GM12892 (cell line): ENCODE results near the gene CLMN.

Experiments used
- DNase-seq: peaks from one replicate; pipeline ENCODE4 v3.0.0; 2011; ENCODE audit not compliant: insufficient read length
- FAIRE-seq: peaks from 2 replicates; lab custom pipeline; 2011; peaks lifted over from hg19 to GRCh38; lab: Jason Lieb, UNC
- POLR2A ChIP-seq: IDR thresholded peaks from 2 replicates; pipeline ENCODE4 v1.6.1; 2011; ENCODE audit warnings: low read depth, low read length, control low read depth
- POLR2AphosphoS5 ChIP-seq: IDR thresholded peaks from 2 replicates; pipeline ENCODE4 v1.6.1; 2011; ENCODE audit warnings: low read depth, low read length, control low read depth
- TAF1 ChIP-seq: IDR thresholded peaks from 2 replicates; pipeline ENCODE4 v1.6.1; 2011; ENCODE audit warnings: low read depth, mild to moderate bottlenecking, control low read depth, low read length, borderline replicate concordance

The CLMN gene

DNA sequence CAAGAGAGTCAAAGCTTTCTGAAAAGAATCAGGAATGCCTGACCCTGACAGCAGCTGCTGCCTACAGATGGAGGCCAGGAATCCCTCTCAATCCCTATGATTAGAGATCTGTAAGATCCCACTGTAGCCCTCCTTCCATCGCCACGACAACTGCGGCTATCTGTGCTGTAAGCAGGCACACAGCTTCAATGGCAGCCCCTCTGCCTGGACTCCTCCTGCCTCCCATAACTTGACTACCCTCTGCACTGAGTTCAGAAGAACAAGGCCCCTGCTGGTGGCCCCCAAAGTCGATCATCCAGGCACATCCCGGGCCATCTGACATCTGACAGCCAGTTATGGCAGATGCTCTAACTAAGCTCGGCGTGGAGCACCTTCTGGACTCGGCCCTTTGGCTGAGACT is 2.9 kb downstream of the CLMN start:
- DNase-seq (no peak), FAIRE-seq (no peak)
- TF ChIP-seq TAF1 (no peak), POLR2AphosphoS5 (no peak), POLR2A (no peak)

- DNase-seq (no peak), FAIRE-seq (peak; percentile 5)
- TF ChIP-seq TAF1 (no peak), POLR2AphosphoS5 (no peak), POLR2A (no peak)
Measured at GRCh38 chr14:95315579-95315978, 4.1 kb downstream of the CLMN start.

DNA sequence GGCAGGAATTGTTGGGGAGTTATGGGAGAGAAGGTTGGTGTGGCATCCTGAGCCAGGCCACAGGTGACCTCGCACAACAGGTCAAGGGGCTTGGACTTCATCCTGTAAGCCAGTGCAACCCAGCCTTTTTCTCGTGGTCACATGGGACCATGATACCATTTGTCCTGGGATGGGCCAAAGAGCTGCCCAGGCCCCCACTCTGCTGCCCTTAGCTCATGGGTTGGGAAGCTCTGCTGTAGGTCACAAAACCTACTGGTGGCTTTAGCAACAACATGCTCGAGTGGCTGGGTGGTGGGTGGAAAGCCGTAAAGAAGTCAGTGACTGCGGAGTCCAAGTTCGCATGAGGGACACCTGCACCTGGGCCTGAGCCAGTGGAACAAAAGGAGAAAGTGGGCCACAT is 4.6 kb downstream of the CLMN start:
- DNase-seq (no peak), FAIRE-seq (no peak)
- TF ChIP-seq POLR2AphosphoS5 (no peak), POLR2A (no peak), TAF1 (no peak)

DNA sequence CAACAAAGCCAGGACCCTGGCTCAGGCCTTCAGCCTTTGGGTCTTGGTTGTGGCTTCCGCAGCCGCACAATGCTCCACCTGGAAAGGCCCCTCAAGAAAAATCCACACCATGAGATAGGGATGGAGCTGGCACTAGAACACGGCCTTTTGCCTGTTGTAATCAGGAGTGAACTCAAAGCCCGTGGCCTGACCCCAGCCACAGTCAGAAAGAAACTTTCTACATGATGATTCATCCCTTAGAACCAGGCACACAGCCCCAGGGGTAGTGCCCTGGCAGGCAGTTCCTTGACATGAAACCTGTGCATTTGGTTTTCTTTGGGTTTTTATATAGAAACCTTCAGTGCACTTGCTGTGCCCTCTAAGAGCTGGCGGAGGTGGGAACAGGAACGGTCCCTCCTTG is 5.1 kb downstream of the CLMN start:
- FAIRE-seq (peak; percentile 90), DNase-seq (peak; percentile 67)
- TF ChIP-seq TAF1 = no peak
- TF ChIP-seq POLR2AphosphoS5 = no peak
- TF ChIP-seq POLR2A = no peak

DNA sequence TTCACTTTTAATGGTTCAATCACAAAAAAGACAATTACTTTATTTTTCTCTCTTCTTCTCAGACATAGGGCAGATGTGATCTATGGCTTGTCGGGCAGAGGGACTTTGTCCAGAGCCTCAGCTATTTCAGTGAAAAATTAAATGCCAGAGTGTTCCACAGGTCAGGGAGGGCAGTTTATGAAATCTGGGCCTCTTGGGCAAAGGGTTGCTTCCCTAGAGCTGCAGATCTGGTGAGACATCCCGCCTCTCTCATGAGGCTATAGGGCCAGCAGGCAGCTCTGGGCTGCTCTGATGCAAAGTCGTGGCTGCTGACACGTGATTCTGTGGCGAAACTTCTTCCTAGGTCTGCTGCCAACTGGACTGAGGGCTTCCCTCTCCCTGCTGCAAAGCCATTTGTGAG is 6.0 kb downstream of the CLMN start:
- DNase-seq = no peak
- TF ChIP-seq POLR2A = no peak
- peak; percentile 84 for FAIRE-seq

DNA sequence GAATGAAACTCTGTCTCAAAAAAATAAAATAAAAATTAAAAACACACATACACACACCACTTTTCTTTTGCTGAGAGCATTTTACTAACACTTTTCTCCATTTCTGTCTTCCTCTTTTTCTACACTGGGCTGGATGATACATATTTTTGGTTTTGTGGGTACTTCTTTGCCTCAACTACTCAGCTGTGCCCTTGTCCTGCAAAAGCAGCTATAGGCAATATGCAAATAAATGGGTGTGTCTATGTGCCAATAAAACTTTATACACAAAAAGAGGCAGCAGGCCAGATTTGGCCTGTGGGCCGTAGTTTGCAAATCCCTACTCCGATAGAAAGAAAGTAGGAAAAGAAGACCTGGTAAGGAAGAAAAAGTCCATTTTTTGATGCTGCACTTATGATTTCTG is 6.5 kb downstream of the CLMN start:
- FAIRE-seq (no peak), DNase-seq (no peak)
- TF ChIP-seq TAF1 = no peak

- TF ChIP-seq POLR2A (no peak), TAF1 (no peak), POLR2AphosphoS5 (no peak)
- DNase-seq = no peak
- no peak for FAIRE-seq
Measured at GRCh38 chr14:95312311-95312710, 7.4 kb downstream of the CLMN start.

- DNase-seq = no peak
- no peak for TF ChIP-seq POLR2A
- no peak for TF ChIP-seq TAF1
- FAIRE-seq = no peak
Measured at GRCh38 chr14:95311752-95312151, 8.0 kb downstream of the CLMN start.

DNA sequence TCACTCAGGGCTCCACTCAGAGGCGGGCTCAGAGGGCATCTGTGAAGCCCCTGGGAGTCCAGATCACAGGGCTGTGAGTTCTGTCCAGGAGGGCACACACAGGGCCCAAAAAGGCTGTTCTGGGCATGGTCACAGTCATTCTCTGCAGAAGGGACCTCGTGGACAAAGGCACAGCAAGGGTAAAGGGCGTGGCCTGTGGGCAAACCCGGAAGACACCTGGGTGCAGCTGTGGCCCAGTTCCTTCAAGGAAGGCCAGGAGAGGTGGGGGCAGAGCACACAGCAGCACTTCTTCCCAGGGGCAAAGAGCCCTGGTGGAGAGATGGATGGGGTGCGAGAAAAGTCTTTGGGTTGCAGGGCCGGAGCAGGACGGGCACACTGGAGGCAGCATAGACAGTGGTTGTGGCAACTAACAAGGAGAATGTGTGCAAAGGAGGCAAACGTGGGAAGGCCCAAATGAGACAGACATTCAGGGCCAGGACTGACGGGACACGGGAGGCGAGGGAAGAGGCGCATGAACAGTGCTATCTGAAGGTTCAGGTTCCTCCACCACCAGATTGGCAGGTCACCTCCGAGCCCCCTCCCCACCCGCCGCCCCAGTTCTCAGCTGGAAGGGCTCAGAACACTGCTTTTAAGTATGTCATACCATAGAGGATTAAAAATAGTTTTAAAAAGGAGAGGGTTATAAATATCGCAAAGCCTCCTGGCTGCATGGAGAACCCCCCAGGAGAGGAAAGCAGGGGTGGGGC is 8.9 kb downstream of the CLMN start:
- no peak for FAIRE-seq
- TF ChIP-seq TAF1 (no peak), POLR2A (no peak), POLR2AphosphoS5 (no peak)
- no peak for DNase-seq

- DNase-seq (no peak), FAIRE-seq (no peak)
- TF ChIP-seq POLR2AphosphoS5 (no peak), TAF1 (no peak), POLR2A (no peak)
Measured at GRCh38 chr14:95309261-95310051, 10.3 kb downstream of the CLMN start.

- no peak for DNase-seq
- TF ChIP-seq TAF1 (no peak), POLR2A (no peak), POLR2AphosphoS5 (no peak)
- no peak for FAIRE-seq
Measured at GRCh38 chr14:95308073-95308472, 11.6 kb downstream of the CLMN start.

GRCh38 chr14:95307402-95308041 is 12.2 kb downstream of the CLMN start:
- TF ChIP-seq TAF1 (no peak), POLR2AphosphoS5 (no peak), POLR2A (no peak)
- DNase-seq (no peak), FAIRE-seq (no peak)
